Neural cell (in vitro differentiated cells): ENCODE data around the gene SPIB. TPM values are rescaled to one million over a fixed set of nuclear protein-coding genes. Genes with fewer than 3 reads are reported as not detected.

Experiments
- H2AFZ ChIP-seq: fragments of 200-600, 300-800 bp; sonication (generic), shearing (Covaris generic); 2 replicates; pipeline ENCODE4 v1.6.0; 2014; ENCODE audit warnings: low read depth, mild to moderate bottlenecking, antibody characterized with exemption, low read length, moderate library complexity
- H3F3A ChIP-seq: fragments of 200-600 bp; shearing (Covaris generic); 2 replicates; pipeline ENCODE4 v1.6.1; 2016; ENCODE audit warnings: mild to moderate bottlenecking, moderate library complexity, mixed read lengths, antibody characterized with exemption, low read length; ENCODE audit not compliant: insufficient read depth, poor library complexity, severe bottlenecking
- H3K27ac ChIP-seq: fragments of 200-600, 300-800 bp; sonication (generic), shearing (Covaris generic); 2 replicates; pipeline ENCODE4 v1.5.1; 2014; ENCODE audit warnings: mild to moderate bottlenecking, low read length, moderate library complexity
- H3K27me3 ChIP-seq: fragments of 300-800, 200-600 bp; sonication (generic), shearing (Covaris generic); 2 replicates; pipeline ENCODE4 v1.6.0; 2014; ENCODE audit warnings: mild to moderate bottlenecking, low read depth, low read length, moderate library complexity; ENCODE audit not compliant: insufficient read depth
- H3K36me3 ChIP-seq: fragments of 300-800, 200-600 bp; sonication (generic), shearing (Covaris generic); 2 replicates; pipeline ENCODE4 v1.5.1; 2014; ENCODE audit warnings: mild to moderate bottlenecking, antibody characterized with exemption, low read length, moderate library complexity; ENCODE audit not compliant: insufficient read depth
- H3K4me2 ChIP-seq: fragments of 300-800, 200-600 bp; sonication (generic), shearing (Covaris generic); 2 replicates; pipeline ENCODE4 v1.6.0; 2014; ENCODE audit warnings: mild to moderate bottlenecking, low read length
- H3K4me3 ChIP-seq: fragments of 300-800, 200-600 bp; sonication (generic), shearing (Covaris generic); 2 replicates; pipeline ENCODE4 v1.5.1; 2014; ENCODE audit warnings: mild to moderate bottlenecking, low read length, moderate library complexity
- H3K79me2 ChIP-seq: fragments of 200-600 bp; shearing (Covaris generic); replicated peaks from 2 replicates; pipeline ENCODE4 v1.6.0; 2014; ENCODE audit warnings: mild to moderate bottlenecking, low read length, moderate library complexity; ENCODE audit not compliant: insufficient read depth
- H3K9ac ChIP-seq: fragments of 300-800, 200-600 bp; sonication (generic), shearing (Covaris generic); 2 replicates; pipeline ENCODE4 v1.6.1; 2016; ENCODE audit warnings: mild to moderate bottlenecking, low read length, mixed read lengths
- H3K9me2 ChIP-seq: fragments of 200-600 bp; shearing (Covaris generic); 2 replicates; pipeline ENCODE4 v1.6.1; 2016; ENCODE audit warnings: mild to moderate bottlenecking, low read length, mixed read lengths; ENCODE audit not compliant: insufficient read depth
- H3K9me3 ChIP-seq: fragments of 200-600, 300-800 bp; sonication (generic), shearing (Covaris generic); 2 replicates; pipeline ENCODE4 v1.6.1; 2016; ENCODE audit warnings: mild to moderate bottlenecking, mixed run types, low read length, moderate library complexity, mixed read lengths
- H4K20me1 ChIP-seq: fragments of 200-600 bp; shearing (Covaris generic); 2 replicates; pipeline ENCODE4 v1.6.1; 2016; ENCODE audit warnings: mild to moderate bottlenecking, mixed run types; ENCODE audit not compliant: insufficient read depth
- CTCF ChIP-seq: fragments of 450-650 bp; IDR thresholded peaks from 2 replicates; pipeline ENCODE4 v1.5.1; 2014; ENCODE audit warnings: antibody characterized with exemption, mild to moderate bottlenecking, moderate library complexity; ENCODE audit not compliant: poor library complexity, severe bottlenecking
- EP300 ChIP-seq: fragments of 450-650 bp; conservative IDR thresholded peaks from 2 replicates; pipeline ENCODE4 v1.6.1; 2014; ENCODE audit warnings: antibody characterized with exemption, mild to moderate bottlenecking, moderate library complexity; ENCODE audit not compliant: poor library complexity, severe bottlenecking
- EZH2 ChIP-seq: fragments of 200-600, 300-800 bp; shearing (Covaris generic), sonication (generic); IDR thresholded peaks from 2 replicates; pipeline ENCODE4 v1.6.1; 2014; ENCODE audit warnings: antibody characterized with exemption, low read length, borderline replicate concordance, mild to moderate bottlenecking; ENCODE audit not compliant: insufficient read depth, poor library complexity, severe bottlenecking
- MXI1 ChIP-seq: fragments of 450-650 bp; conservative IDR thresholded peaks from 2 replicates; pipeline ENCODE4 v1.6.1; 2014; ENCODE audit warnings: antibody characterized with exemption, mild to moderate bottlenecking; ENCODE audit not compliant: poor library complexity, severe bottlenecking
- POLR2AphosphoS5 ChIP-seq: IDR thresholded peaks from 2 replicates; pipeline ENCODE4 v1.6.1; 2012
- RAD21 ChIP-seq: fragments of 450-650 bp; conservative IDR thresholded peaks from 2 replicates; pipeline ENCODE4 v1.6.1; 2014; ENCODE audit warnings: antibody characterized with exemption, mild to moderate bottlenecking, moderate library complexity
- REST ChIP-seq: IDR thresholded peaks from 2 replicates; pipeline ENCODE4 v1.6.1; 2012; ENCODE audit warnings: borderline replicate concordance
- SMC3 ChIP-seq: fragments of 450-650 bp; conservative IDR thresholded peaks from 2 replicates; pipeline ENCODE4 v1.6.1; 2014; ENCODE audit warnings: antibody characterized with exemption, mild to moderate bottlenecking, moderate library complexity; ENCODE audit not compliant: poor library complexity
- TAF1 ChIP-seq: IDR thresholded peaks from 2 replicates; pipeline ENCODE4 v1.6.1; 2012; ENCODE audit warnings: low read depth
- polyA plus RNA-seq: library from polyadenylated mRNA; depleted of rRNA; stranded (reverse); fragments of >200 nt; gene quantifications from 2 replicates; pipeline ENCODE4 v1.2.3, GENCODE V29; 2014

Gene SPIB
- polyA plus RNA-seq, 1 donor from 2014 or later = not detected

GRCh38 chr19:50455992-50456391 is 37.3 kb downstream of the SPIB start:
- Histone ChIP-seq H3K36me3 (no peaks in the 10 kb centered on the region), H3K27me3 (no peaks in the 10 kb centered on the region), H3K9me2 (no peaks in the 10 kb centered on the region), H3K4me3 (no peak overlapping the region), H3K9ac (no peak overlapping the region), H3K9me3 (no peaks in the 10 kb centered on the region), H3K27ac (no peak overlapping the region), H4K20me1 (no peaks in the 10 kb centered on the region), H3K79me2 (no peaks in the 10 kb centered on the region), H3K4me2 (no peak overlapping the region), H2AFZ (no peak overlapping the region), H3F3A (no peaks in the 10 kb centered on the region)
- TF ChIP-seq REST (no peak), MXI1 (no peak)

- H3K27ac ChIP-seq = no peak overlapping the region
- no peak overlapping the region for H3K9ac ChIP-seq
- H3K9me2 ChIP-seq = no peaks in the 10 kb centered on the region
- no peak for TF ChIP-seq POLR2AphosphoS5
- TF ChIP-seq EP300 = no peak
- no peak for TF ChIP-seq TAF1
- H3K9me3 ChIP-seq = no peaks in the 10 kb centered on the region
- no peaks in the 10 kb centered on the region for H3F3A ChIP-seq
- H3K4me2 ChIP-seq = no peak overlapping the region
- H3K4me3 ChIP-seq = no peak overlapping the region
- H3K27me3 ChIP-seq = no peaks in the 10 kb centered on the region
- H4K20me1 ChIP-seq = no peaks in the 10 kb centered on the region
- H2AFZ ChIP-seq = no peak overlapping the region
- H3K36me3 ChIP-seq = no peaks in the 10 kb centered on the region
- H3K79me2 ChIP-seq = no peaks in the 10 kb centered on the region
Observed at GRCh38 chr19:50457300-50457699, 38.6 kb downstream of the SPIB start.

- H3K79me2 ChIP-seq = no peaks in the 10 kb centered on the region
- H4K20me1 ChIP-seq = no peaks in the 10 kb centered on the region
- H3K27ac ChIP-seq = no peak overlapping the region
- no peaks in the 10 kb centered on the region for H3F3A ChIP-seq
- no peaks in the 10 kb centered on the region for H3K27me3 ChIP-seq
- H3K9ac ChIP-seq = no peak overlapping the region
- no peak for TF ChIP-seq POLR2AphosphoS5
- no peak for TF ChIP-seq EP300
- TF ChIP-seq CTCF = no peak
- TF ChIP-seq MXI1 = no peak
- TF ChIP-seq RAD21 = no peak
- TF ChIP-seq TAF1 = no peak
- no peak for TF ChIP-seq REST
- no peak for TF ChIP-seq EZH2
- TF ChIP-seq SMC3 = no peak
- no peak overlapping the region for H3K4me3 ChIP-seq
- no peak overlapping the region for H2AFZ ChIP-seq
- H3K9me2 ChIP-seq = no peaks in the 10 kb centered on the region
- no peak overlapping the region for H3K4me2 ChIP-seq
- H3K9me3 ChIP-seq = no peaks in the 10 kb centered on the region
- no peaks in the 10 kb centered on the region for H3K36me3 ChIP-seq
Observed at GRCh38 chr19:50458396-50459066, 39.8 kb downstream of the SPIB start.
